Stimulated activated CD4-positive, alpha-beta T cell treated with anti-CD3 and anti-CD28 coated beads, Interleukin-4, amount 100 ng/mL, for 4 hours (primary cell): Measurements from ENCODE around the gene PHLDB1.

Experiments
- DNase-seq, 2 experiments: peaks; one replicate each; pipeline ENCODE4 v3.0.0-alpha.2; 2020

The PHLDB1 gene

DNA sequence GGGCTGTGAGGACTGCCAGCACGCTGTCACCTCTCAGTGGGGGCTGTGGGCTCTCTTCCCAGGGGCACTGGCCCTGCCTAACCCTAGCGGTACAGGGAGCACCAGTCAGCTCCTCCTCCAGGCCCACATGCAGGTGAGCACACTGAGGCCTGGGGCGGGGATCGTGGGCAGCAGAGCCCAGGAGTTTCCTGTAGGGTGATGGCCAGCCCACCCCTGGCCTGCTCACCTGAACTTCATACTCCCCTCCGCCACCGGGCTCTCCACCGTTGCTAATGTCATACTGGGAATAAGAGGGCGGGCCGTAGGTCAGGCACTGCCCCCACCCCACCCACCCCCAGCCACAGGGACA is 82.1 kb downstream of the PHLDB1 start:
- no peak for DNase-seq

DNA sequence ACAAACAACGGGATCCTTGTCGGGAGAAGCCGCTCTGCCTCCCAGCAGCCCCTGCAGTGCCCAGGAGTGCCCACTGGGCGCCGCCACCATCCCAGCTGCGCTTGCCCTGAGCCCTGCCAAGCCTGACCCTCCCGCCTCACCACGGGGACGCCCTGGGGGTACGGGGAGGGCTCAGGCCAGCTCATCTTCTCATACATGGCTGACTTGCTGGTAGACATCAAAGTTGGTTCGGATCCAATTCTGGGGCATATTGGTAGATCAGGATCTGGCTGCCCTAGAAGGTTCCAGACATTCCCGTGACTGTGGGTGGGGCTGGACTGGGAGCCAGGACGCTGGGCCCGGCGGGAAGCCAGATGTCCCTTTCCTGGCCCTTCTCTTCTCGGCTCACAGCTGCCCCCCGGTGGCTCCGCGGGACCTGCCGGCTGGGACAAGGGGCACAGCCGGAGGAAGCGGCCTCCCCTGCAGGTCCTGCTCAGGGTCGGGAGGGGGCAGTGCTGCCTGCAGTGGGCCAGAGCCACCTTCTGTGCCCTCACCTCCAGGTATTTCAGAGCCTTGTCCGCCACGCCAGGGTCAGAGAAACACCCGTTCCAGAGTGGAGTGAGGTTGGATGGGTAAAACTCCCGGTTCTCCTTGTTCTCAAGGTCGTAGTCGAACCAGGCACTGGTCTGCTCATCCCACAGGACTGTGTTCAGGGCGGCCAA is 82.6 kb downstream of the PHLDB1 start:
- peak; percentile 76 to 80 for DNase-seq

DNA sequence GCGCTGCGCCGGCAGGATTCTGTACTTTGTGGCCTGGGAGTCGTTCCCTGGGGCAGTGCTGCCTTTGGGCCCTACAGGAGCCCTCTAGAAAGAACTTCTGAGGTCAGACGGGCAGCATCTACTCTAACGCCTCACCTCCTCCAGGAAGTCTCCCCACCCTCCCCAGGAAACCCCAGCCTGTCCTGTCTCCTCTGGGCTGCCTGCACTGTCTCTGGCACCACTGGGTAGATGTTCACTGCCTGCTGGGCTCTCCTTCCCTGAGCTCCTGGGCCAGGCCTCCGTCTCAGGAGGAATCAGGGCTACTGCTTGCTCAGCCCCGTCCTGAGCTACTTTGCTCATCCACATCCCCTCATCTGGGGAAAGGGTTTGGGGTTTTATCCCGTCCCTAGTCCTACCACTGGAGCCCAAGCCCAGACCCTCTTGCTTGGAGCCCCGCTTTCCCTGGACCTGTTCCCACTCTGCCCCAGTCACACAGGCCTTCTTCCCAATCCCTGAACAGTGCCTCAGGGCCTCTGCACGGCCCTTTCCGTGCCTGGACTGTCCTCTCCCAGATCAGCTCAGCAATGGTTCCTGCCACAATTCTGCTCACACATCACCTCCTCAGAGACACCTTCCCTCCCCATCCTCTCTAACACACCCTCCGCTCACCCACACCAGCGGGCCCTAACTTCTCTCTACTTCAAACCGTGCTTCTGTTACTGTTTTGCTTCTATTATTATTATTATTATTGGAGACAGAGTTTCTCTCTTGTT is 83.3 kb downstream of the PHLDB1 start:
- DNase-seq = no peak

DNA sequence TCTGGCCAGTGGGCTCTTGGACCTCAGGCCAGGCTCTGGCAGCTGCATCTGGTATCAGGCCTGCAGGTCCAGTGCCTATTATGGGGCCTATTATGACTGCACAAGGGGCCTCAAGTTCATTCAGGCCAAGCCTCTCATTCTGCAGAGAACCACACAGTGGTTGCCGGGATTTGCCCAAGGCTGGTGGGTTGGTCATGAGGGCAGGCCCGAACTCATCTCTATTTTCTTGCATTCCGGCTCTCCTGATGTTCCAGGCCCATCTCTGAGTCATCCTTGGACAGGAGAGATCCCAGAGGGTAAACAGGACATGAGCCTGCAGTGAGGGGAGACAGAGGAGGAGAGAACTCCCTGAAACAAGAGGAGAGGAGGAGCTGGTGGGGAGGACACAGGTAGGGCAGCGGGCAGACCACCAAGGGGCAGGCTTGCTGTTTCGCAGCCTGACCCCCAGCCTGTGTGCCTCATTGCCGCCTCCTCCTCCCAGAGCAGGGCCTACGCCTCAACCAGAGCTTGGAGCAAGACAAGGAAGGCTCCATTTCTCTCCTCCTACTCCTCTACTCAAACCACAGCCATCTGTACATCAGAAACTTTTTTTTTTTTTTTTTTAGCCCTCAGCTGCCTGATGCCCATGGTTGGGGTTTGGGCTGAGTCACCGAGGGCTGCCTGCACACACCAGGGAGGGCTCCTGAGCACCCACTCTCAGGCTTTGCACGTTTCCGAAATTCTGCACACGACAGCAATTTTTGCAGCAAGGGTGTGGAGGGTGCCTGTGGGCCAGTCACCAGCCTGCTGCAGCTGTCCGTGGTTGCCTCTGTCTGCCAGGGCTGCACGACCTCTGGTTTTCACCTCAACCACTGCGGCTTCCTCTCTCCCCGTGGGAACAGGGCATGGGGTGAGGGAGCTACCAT is 84.8 kb downstream of the PHLDB1 start:
- DNase-seq = peak; percentile 46 to 74

DNA sequence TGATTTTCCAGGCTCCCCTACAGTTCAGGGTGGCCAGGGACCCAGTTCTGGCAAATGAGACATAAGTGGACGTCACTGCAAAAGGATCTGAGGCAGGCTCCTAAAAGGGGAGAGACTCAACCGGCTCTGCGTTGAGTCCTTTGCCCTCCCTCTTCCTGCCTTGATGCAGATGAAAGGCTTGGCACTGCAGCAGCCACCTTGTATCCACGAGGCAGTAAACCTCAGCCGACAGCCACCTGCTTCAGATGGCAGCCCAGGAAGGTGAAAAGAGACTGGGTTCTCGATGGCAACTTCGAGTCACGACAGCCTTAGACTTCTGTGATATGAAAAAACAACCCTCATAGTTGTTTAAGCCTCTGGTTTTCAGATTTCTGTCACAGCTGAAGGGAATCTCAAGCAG is 86.8 kb downstream of the PHLDB1 start:
- no peak for DNase-seq

DNA sequence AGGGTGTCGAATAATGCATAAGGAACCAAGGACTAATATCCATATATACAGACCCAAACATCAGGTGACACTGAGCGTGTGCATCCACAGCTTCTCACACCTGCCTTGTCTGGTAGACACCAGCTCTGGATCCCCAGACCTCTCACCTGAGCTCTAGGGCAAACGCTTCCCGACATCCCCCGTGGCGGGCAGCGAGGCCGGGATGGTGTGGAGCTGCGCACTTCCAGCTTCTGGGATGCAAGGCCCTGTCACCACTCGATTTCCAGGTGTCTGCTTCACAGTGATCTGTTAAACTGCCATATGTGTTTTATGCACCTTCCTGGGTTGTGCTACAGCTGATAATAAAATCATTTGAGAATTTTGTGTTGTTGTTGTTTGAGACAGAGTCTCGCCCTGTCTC is 87.4 kb downstream of the PHLDB1 start:
- no peak for DNase-seq

DNA sequence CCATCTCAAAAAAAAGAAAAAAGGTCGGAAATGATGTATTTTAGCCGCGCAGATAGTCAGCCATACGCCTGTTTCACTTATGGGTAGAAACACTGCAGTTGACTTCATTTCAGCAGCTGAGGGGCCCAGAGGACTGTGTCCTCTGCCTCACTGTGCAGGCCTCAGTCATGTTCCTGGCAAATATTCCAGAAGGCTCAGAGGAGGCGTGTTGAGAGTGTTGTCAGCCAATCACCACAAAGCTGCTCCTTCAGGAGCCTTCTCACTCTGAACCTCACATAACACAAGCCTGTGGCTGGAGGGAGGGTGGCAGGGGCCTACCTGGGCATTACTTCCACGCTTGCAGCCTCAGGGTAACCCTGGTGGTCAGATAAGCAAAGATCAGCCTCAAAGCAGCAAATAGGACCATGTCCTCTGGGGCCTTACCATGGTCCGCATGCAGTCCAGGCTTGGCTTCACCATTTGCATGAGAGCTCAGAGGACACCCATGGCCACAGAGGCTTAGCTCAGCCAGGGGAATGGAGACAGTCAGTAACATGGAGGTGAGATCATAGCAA is 89.3 kb downstream of the PHLDB1 start:
- no peak for DNase-seq

DNA sequence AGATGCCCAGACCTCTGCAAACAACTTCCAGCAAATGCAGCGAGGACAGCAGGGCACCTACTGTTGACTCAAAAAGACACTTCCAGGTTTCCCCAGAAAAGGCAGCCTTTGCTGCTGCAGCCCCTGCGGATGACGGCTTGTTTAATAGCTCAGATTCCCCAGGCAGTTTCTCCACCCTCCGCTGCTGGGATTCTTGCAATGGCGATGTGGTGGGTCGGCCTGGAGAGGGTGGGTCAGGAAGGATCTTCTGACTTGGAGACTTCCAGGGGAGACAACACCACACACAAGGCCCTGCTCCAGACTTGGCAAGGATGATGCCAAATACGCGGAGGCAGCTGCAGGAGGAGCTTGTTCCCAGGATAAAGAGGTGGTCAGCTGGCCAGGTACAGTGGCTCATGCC is 89.9 kb downstream of the PHLDB1 start:
- DNase-seq = no peak

DNA sequence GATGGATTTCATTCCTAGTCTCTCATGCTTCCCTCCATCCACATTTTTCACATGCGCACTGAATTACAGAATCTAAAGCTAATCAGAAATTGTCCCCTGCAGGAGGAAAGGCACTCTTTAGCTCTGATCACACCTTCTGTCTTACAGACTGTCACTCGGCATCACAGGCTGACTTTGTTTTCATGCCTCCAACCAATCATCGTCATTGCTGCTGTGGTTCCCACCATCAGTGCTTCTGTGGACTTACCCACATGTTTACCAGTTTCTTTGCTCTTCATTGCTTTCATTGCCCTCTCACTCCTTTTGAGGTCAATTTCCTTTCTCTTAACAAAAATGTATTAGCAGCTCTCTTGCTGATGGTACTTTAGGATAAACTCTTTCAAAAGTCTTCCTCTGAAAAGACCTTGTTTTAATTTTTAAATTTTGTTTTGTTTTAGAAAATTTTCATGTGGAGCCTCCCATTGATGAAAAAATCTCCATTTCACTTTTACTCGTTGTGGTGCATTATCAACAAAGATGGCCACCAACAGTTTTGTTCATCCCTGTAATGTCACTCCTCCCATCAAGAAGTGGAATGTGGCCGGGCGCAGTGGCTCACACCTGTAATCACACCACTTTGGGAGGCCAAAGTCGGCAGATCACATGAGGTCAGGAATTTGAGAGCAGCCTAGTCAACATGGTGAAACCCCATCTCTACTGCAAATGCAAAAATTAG is 92.2 kb downstream of the PHLDB1 start:
- peak in 1 of 2 experiments; percentile 53 for DNase-seq

DNA sequence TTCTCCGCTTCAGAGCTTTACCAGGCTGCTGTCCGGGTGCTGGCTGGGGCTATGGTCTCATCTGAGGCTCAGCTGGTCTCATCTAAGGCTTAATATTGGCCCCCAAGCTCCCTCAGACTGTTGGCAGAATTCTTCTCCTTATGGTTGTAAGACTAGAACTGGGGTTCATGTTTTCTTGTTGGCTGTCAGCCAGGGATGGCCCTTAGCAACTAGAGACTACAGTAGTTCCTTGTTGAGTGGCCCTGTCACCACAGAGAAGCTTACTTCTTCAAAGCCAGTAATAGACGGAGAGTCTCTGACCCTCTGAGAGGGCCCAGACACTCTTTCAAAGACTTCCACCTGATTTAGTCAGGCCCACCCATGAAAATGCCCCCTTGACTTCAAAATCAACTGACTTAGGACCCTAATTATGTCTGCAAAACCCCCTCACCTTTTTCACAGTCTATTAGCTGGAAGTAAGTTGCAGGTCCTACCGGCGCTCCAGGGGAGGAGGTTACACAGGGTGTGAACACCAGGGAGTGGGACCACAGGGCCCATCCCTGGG is 96.2 kb downstream of the PHLDB1 start:
- no peak for DNase-seq

DNA sequence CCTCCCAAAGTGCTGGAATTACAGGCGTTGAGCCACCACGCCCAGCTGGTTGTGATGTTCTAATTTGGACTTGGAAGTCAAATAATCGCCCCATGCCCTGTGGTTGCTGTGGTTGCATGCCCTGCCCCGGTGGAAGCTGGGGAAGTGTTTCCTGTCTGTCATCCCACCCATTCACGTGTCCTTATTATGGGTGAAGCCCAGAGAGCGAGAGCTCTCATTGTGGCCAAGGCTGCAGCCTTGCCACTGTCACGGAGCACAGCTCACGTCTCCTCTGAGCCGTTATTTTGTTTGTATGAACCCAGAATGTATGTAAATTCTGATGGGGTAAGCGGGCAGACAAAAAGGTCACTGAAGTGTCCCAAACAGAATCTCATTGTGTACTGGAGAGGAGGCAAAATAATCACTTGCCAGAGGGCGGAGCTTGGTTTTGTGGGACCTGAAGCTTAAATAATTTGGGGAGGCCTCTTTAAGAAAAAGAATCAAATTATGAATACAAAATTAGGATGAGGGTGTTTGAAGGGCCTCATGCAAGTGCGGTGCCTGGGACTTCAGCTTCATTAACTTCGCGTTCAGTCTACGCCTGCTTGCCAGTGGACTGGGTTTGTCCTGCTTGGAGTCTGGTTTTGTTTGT is 97.8 kb downstream of the PHLDB1 start:
- DNase-seq = no peak

DNA sequence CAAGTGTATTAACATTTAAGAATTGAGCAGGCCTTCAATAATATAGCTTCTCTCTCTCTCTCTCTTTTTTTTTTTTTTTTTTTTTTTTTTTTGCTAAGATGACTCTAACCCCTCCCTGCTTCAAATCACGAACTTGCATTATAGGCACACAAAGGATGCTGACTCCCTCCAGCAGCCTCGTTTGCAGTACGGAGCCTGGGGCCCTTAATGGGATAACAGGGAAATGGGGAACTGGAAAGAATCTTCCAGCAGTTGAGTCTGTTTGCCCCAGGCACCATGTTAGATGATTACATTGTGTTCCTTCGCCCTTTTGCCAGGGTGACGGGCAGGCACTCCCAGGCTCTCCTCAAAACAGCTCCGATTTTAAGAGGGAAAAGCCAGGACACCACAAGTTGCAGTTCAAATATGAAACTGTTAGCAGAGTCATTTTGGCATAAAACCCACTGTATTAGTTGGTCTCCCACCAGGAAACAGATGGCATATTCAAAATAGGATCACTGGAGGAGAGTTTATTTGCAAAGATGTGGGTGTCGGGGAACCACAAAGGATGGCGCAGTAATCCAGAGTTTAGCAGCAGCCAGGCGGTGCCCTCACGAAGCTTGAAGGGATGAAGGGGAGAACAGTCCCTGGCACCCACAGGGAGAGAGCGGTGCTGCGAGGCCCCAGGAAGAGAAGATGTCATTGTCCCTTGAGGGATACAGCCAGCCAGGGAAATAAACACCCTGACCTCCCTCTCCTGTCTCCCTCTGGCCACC is 98.6 kb downstream of the PHLDB1 start:
- no peak for DNase-seq

DNA sequence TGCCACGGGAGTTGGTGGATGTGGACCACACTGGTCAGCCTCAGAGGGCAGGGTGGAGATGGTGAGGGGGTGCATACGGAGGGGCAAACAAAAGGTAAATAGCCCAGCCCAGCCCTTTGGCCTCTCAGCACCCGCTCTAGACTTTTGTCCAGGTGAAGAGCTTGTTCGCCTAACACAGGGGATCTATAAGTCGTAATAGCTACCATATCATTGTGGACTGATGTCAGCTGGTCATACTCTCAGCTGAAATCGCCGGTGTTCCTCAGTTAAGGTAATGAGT is 99.1 kb downstream of the PHLDB1 start:
- DNase-seq = no peak
